HG03575 (cell line): ENCODE data around the gene SMC5.

Source experiments
- ATAC-seq: cut with Tn5 transposase; IDR thresholded peaks from one replicate; pipeline ENCODE4 v1.9.1; 2021; ENCODE audit not compliant: unreplicated experiment, insufficient number of reproducible peaks, low FRiP score; ENCODE audit errors: extremely low read depth

Gene SMC5

GRCh38 chr9:70261131-70261870 lies 2.5 kb downstream of the SMC5 start:
- ATAC-seq: no peak

- no peak for ATAC-seq
These were observed 3.6 kb downstream of the SMC5 start for GRCh38 chr9:70262366-70262765.

- ATAC-seq: no peak
These were observed 4.2 kb downstream of the SMC5 start for GRCh38 chr9:70262948-70263347.

- no peak for ATAC-seq
These were observed 4.6 kb downstream of the SMC5 start for GRCh38 chr9:70263421-70263820.

- no peak for ATAC-seq
These were observed 19.5 kb downstream of the SMC5 start for GRCh38 chr9:70278305-70278704.

- ATAC-seq: no peak
These were observed 25.1 kb downstream of the SMC5 start for GRCh38 chr9:70283848-70284247.

- no peak for ATAC-seq
These were observed 26.5 kb downstream of the SMC5 start for GRCh38 chr9:70285246-70285645.

- ATAC-seq: no peak
These were observed 27.3 kb downstream of the SMC5 start for GRCh38 chr9:70285981-70286598.

- no peak for ATAC-seq
These were observed 31.8 kb downstream of the SMC5 start for GRCh38 chr9:70290626-70291025.

- ATAC-seq: no peak
These were observed 32.7 kb downstream of the SMC5 start for GRCh38 chr9:70291446-70291845.

GRCh38 chr9:70292253-70292652 lies 33.5 kb downstream of the SMC5 start:
- ATAC-seq: no peak

- ATAC-seq: no peak
These were observed 34.4 kb downstream of the SMC5 start for GRCh38 chr9:70293214-70293613.

- ATAC-seq: no peak
These were observed 38.4 kb downstream of the SMC5 start for GRCh38 chr9:70297141-70297540.

- ATAC-seq: no peak
These were observed 39.5 kb downstream of the SMC5 start for GRCh38 chr9:70298245-70298771.

GRCh38 chr9:70303268-70303667 lies 44.5 kb downstream of the SMC5 start:
- ATAC-seq: no peak

- no peak for ATAC-seq
These were observed 46.0 kb downstream of the SMC5 start for GRCh38 chr9:70304810-70305209.

- ATAC-seq: no peak
These were observed 56.6 kb downstream of the SMC5 start for GRCh38 chr9:70315389-70315788.

- no peak for ATAC-seq
These were observed 59.2 kb downstream of the SMC5 start for GRCh38 chr9:70318002-70318401.

GRCh38 chr9:70322096-70322495 lies 63.3 kb downstream of the SMC5 start:
- ATAC-seq: no peak

- no peak for ATAC-seq
These were observed 66.2 kb downstream of the SMC5 start for GRCh38 chr9:70324963-70325362.
